HCT116 (cell line): ENCODE data around the gene DLG2. TPM values are rescaled to one million over a fixed set of nuclear protein-coding genes. Genes with fewer than 3 reads are reported as not detected.
"Not testable (repeated sequence)": the region's sequence is repeated elsewhere in the genome, so short reads cannot be mapped to it uniquely, and the experiment has no call there.

ENCODE experiments used
- ATAC-seq: fragments of 200-7000 bp; cut with Tn5 transposase; 2 replicates; pipeline ENCODE4 v1.9.1; 2020; ENCODE audit warnings: mild to moderate bottlenecking, moderate library complexity
- BruUV-seq: library from RNA; stranded (reverse); fragments of 400-500 nt; replicated peaks from 2 replicates; lab custom pipeline; 2021; lab: Mats Ljungman, UMichigan
- CTCF ChIA-PET: fragments of 300-600 bp; sonication (Branson Sonifier 250); formaldehyde crosslinking; loops from one replicate; lab custom pipeline; 2021; ENCODE audit warnings: antibody characterized with exemption; lab: Charles Lee
- POLR2A ChIA-PET: fragments of 300-600, 350-600 bp; sonication (Branson Sonifier 250); formaldehyde crosslinking; loops from one replicate; lab custom pipeline; 2021; ENCODE audit warnings: antibody characterized with exemption; lab: Charles Lee
- RAD21 ChIA-PET, 2 experiments: fragments of 300-600 bp; sonication (Branson Sonifier 250); formaldehyde crosslinking; loops; one replicate each; lab custom pipeline; 2023; ENCODE audit warnings: low total read pairs in 2 of 2; ENCODE audit not compliant: uncharacterized antibody in 2 of 2, unreplicated experiment in 2 of 2, low non-redundant PET in 1 of 2; lab: Charles Lee
- DNase-seq: peaks from one replicate; pipeline ENCODE4 v3.0.0-alpha.2; 2010; ENCODE audit warnings: low read depth, low spot score
- H2AFZ ChIP-seq: fragments of 200-600 bp; shearing (Covaris generic), sonication (generic); 2 replicates; pipeline ENCODE4 v1.6.1; 2017; ENCODE audit warnings: low read depth, mixed run types, mixed read lengths, antibody characterized with exemption, low read length; ENCODE audit not compliant: poor library complexity, severe bottlenecking
- H3K27ac ChIP-seq: 2 replicates; pipeline ENCODE4 v1.5.1; 2012; ENCODE audit warnings: low read depth, low read length
- H3K27me3 ChIP-seq: fragments of 200-600 bp; sonication (generic); 2 replicates; pipeline ENCODE4 v1.6.1; 2016; ENCODE audit warnings: mixed run types, low read length, mixed read lengths; ENCODE audit not compliant: insufficient read depth
- H3K36me3 ChIP-seq, 2 experiments: fragments of 200-500 bp in 1 of 2; fragments of 200-600 bp in 1 of 2; sonication (Bioruptor generic) in 1 of 2; sonication (generic) in 1 of 2; 2 replicates each; pipeline versions ENCODE4 v1.5.1 to v1.6.1; 2014 to 2016; ENCODE audit warnings: low read length in 2 of 2, inconsistent platforms in 1 of 2, mixed read lengths in 1 of 2, mixed run types in 1 of 2; ENCODE audit not compliant: insufficient read depth in 2 of 2, control insufficient read depth in 1 of 2
- H3K4me1 ChIP-seq, 2 experiments: fragments of 200-600 bp in 1 of 2; sonication (generic) in 1 of 2; 2 replicates each; pipeline versions ENCODE4 v1.5.1 to v1.6.1; 2012 to 2017; ENCODE audit warnings: low read length in 2 of 2, inconsistent platforms in 1 of 2, mild to moderate bottlenecking in 1 of 2, mixed read lengths in 1 of 2, mixed run types in 1 of 2, moderate library complexity in 1 of 2; ENCODE audit not compliant: insufficient read depth in 2 of 2, control insufficient read depth in 1 of 2
- H3K4me2 ChIP-seq: fragments of 200-600 bp; sonication (generic); 2 replicates; pipeline ENCODE4 v1.6.1; 2017; ENCODE audit warnings: mixed run types, low read length, mixed read lengths
- H3K4me3 ChIP-seq, 2 experiments: fragments of 200-600 bp in 1 of 2; sonication (generic) in 1 of 2; replicated peaks in 1 of 2; 2 replicates each; pipeline ENCODE4 v1.5.1; 2011 to 2016; ENCODE audit warnings: low read length in 2 of 2, control low read depth in 1 of 2, low read depth in 1 of 2, mild to moderate bottlenecking in 1 of 2, mixed read lengths in 1 of 2, mixed run types in 1 of 2
- H3K79me2 ChIP-seq: fragments of 200-600 bp; sonication (generic); 2 replicates; pipeline ENCODE4 v1.6.1; 2017; ENCODE audit warnings: mild to moderate bottlenecking, mixed run types, low read length, moderate library complexity, mixed read lengths; ENCODE audit not compliant: insufficient read depth
- H3K9ac ChIP-seq: fragments of 200-600 bp; sonication (generic); 2 replicates; pipeline ENCODE4 v1.6.1; 2016; ENCODE audit warnings: low read length, mixed read lengths
- H3K9me2 ChIP-seq: fragments of 200-600 bp; sonication (generic), shearing (Covaris generic); 2 replicates; pipeline ENCODE4 v1.6.1; 2017; ENCODE audit warnings: mixed run types, mild to moderate bottlenecking, moderate library complexity; ENCODE audit not compliant: insufficient read depth
- H3K9me3 ChIP-seq, 2 experiments: fragments of 200-500 bp in 1 of 2; fragments of 200-600 bp in 1 of 2; sonication (Bioruptor generic) in 1 of 2; sonication (generic) in 1 of 2; 2 replicates each; pipeline ENCODE4 v1.6.1; 2014 to 2017; ENCODE audit warnings: low read length in 2 of 2, mixed read lengths in 2 of 2, inconsistent platforms in 1 of 2, low read depth in 1 of 2, mild to moderate bottlenecking in 1 of 2, mixed run types in 1 of 2, moderate library complexity in 1 of 2; ENCODE audit not compliant: control insufficient read depth in 1 of 2, insufficient read depth in 1 of 2
- H4K20me1 ChIP-seq: fragments of 200-600 bp; sonication (generic), shearing (Covaris generic); 2 replicates; pipeline ENCODE4 v1.6.1; 2017; ENCODE audit warnings: mixed run types, mild to moderate bottlenecking, moderate library complexity; ENCODE audit not compliant: insufficient read depth
- ATF3 ChIP-seq: IDR thresholded peaks from 2 replicates; pipeline ENCODE4 v1.6.1; 2012
- CEBPB ChIP-seq: IDR thresholded peaks from 2 replicates; pipeline ENCODE4 v1.6.1; 2012; ENCODE audit warnings: low read depth
- ELF1 ChIP-seq: IDR thresholded peaks from 2 replicates; pipeline ENCODE4 v1.6.1; 2012; ENCODE audit warnings: low read depth, borderline replicate concordance
- EZH2 ChIP-seq: fragments of 200-600 bp; sonication (generic); IDR thresholded peaks from 2 replicates; pipeline ENCODE4 v1.6.1; 2017; ENCODE audit warnings: antibody characterized with exemption, mixed run types
- FOSL1 ChIP-seq: IDR thresholded peaks from 2 replicates; pipeline ENCODE4 v1.6.1; 2012; ENCODE audit warnings: low read depth
- POLR2AphosphoS5 ChIP-seq: IDR thresholded peaks from 2 replicates; pipeline ENCODE4 v1.6.1; 2011; ENCODE audit warnings: mild to moderate bottlenecking, low read depth, low read length, moderate library complexity
- RAD21 ChIP-seq: IDR thresholded peaks from 2 replicates; pipeline ENCODE4 v1.6.1; 2012; ENCODE audit warnings: low read depth, mild to moderate bottlenecking
- TCF7L2 ChIP-seq: IDR thresholded peaks from 2 replicates; pipeline ENCODE4 v1.7.0; 2011; ENCODE audit warnings: borderline replicate concordance, inconsistent platforms; ENCODE audit not compliant: insufficient read depth, insufficient read length; ENCODE audit errors: extremely low read depth
- ZNF274 ChIP-seq: fragments of 200-500 bp; sonication (Bioruptor generic); IDR thresholded peaks from 2 replicates; pipeline ENCODE4 v1.6.1; 2014; ENCODE audit warnings: mild to moderate bottlenecking, low read depth, low read length, inconsistent platforms
- intact Hi-C: fragments of 100-400 bp; cut with micrococcal nuclease; formaldehyde crosslinking; loops from 2 replicates; pipeline ENCODE4 v1.10.0; 2022
- total RNA-seq: library from RNA; stranded (reverse); gene quantifications from one replicate; pipeline ENCODE4 v1.2.1, GENCODE V29; 2021; ENCODE audit not compliant: unreplicated experiment

DLG2 gene
- total RNA-seq, 1 experiment from 2014 or later, result 2.4 TPM

DNA sequence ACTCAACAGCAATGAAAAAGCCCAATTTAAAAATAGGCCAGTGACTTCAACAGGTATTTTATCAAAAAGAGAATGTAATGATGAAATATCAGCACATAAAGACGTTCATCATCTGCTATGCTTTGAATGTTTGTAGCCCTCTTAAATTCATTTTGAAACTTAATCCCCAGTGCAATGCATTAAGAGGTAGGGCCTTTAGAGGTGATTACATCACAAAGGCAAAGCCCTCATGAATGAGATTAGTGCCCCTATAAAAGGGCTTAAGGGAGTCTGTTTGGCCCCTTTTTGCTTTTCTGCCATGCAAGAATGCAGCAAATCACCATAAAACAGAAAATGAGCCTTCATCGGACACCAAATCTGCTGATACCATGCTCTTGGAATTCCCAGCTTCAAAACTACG, 637.0 kb downstream of the DLG2 start:
- Histone ChIP-seq H3K36me3 (no peaks in the 10 kb centered on the region), H4K20me1 (no peaks in the 10 kb centered on the region), H2AFZ (no peak overlapping the region), H3K27me3 (0 out of 2 replicates have a peak, but pooled peaks cover 3% of the 10 kb centered on the region), H3K27ac (no peak overlapping the region), H3K4me2 (no peak overlapping the region), H3K4me1 (no peaks in the 10 kb centered on the region), H3K9me3 (no peaks in the 10 kb centered on the region), H3K4me3 (no peak overlapping the region), H3K9me2 (no peaks in the 10 kb centered on the region), H3K9ac (no peak overlapping the region), H3K79me2 (no peaks in the 10 kb centered on the region)
- RAD21 ChIA-PET, result no interaction called here
- intact Hi-C loops, result no loop called here
- CTCF ChIA-PET, result no interaction called here
- TF ChIP-seq ATF3, result no peak
- TF ChIP-seq ZNF274, result no peak
- no peak for TF ChIP-seq ELF1
- TF ChIP-seq EZH2, result no peak
- TF ChIP-seq POLR2AphosphoS5, result no peak
- no peak for TF ChIP-seq FOSL1
- no peak for TF ChIP-seq RAD21
- TF ChIP-seq CEBPB, result no peak
- TF ChIP-seq TCF7L2, result no peak
- BruUV-seq, result no TSS peak
- ATAC-seq, result no peak
- POLR2A ChIA-PET, result no interaction called here
- no peak for DNase-seq

- RAD21 ChIA-PET, ATAC-seq, H3K27ac ChIP-seq, POLR2A ChIA-PET, BruUV-seq, H3K36me3 ChIP-seq, DNase-seq, H4K20me1 ChIP-seq, H3K4me2 ChIP-seq, H3K27me3 ChIP-seq, H3K9me3 ChIP-seq, CTCF ChIA-PET, H2AFZ ChIP-seq, H3K79me2 ChIP-seq, H3K4me3 ChIP-seq, intact Hi-C loops, H3K9me2 ChIP-seq, H3K9ac ChIP-seq, H3K4me1 ChIP-seq: not testable (repeated sequence)
Observed at GRCh38 chr11:84987686-84988187, 639.4 kb downstream of the DLG2 start.
